H1 (cell line): ENCODE measurements around the gene CKAP2L.

Experiments used
- JUND ChIP-seq: IDR thresholded peaks from 2 replicates; pipeline ENCODE4 v1.6.1; 2011; ENCODE audit warnings: mild to moderate bottlenecking, improper control_type of control experiment, low read length
- RFX5 ChIP-seq: IDR thresholded peaks from 2 replicates; pipeline ENCODE4 v1.6.1; 2011; ENCODE audit warnings: low read depth, low read length, improper control_type of control experiment, borderline replicate concordance

- no peak for TF ChIP-seq RFX5
- TF ChIP-seq JUND, result no peak
These were observed 46.9 kb upstream of the CKAP2L start for GRCh38 chr2:112811276-112811831.
